SK-N-SH treated with all-trans-retinoic acid at 6 μM for 48 hours (cell line): ENCODE measurements around the gene STOML1.
A peak's percentile ranks its signal among the peaks of the same experiment; 100 is the strongest.

Source experiments
- ATAC-seq: fragments of 200-7000 bp; cut with Tn5 transposase; 3 replicates; pipeline ENCODE4 v1.9.1; 2020; ENCODE audit warnings: mild to moderate bottlenecking, moderate library complexity
- ARNTL ChIP-seq: fragments of 450-650 bp; formaldehyde crosslinking; IDR thresholded peaks from 2 replicates; pipeline ENCODE4 v1.5.0; 2020; ENCODE audit warnings: low read depth, mild to moderate bottlenecking, moderate library complexity, borderline replicate concordance
- BACH2 ChIP-seq: fragments of 250-450 bp; sonication (Bioruptor Pico); IDR thresholded peaks from 2 replicates; pipeline ENCODE4 v1.9.0; 2021; ENCODE audit warnings: mild to moderate bottlenecking, borderline replicate concordance
- CREB5 ChIP-seq: fragments of 250-450 bp; sonication (Bioruptor Pico); IDR thresholded peaks from 2 replicates; pipeline ENCODE4 v1.5.1; 2020; ENCODE audit warnings: low read depth, mild to moderate bottlenecking, moderate library complexity
- CSDC2 ChIP-seq: fragments of 250-450 bp; sonication (Bioruptor Pico); IDR thresholded peaks from 2 replicates; pipeline ENCODE4 v1.5.0; 2020; ENCODE audit warnings: mild to moderate bottlenecking, moderate library complexity
- CSRNP3 ChIP-seq: fragments of 250-450 bp; sonication (Bioruptor Pico); IDR thresholded peaks from 2 replicates; pipeline ENCODE4 v1.5.1; 2021; ENCODE audit warnings: mild to moderate bottlenecking, moderate library complexity
- ESRRG ChIP-seq: fragments of 250-450 bp; sonication (Bioruptor Pico); IDR thresholded peaks from 2 replicates; pipeline ENCODE4 v1.6.1; 2021; ENCODE audit warnings: mild to moderate bottlenecking
- ISL1 ChIP-seq: fragments of 250-450 bp; sonication (Bioruptor Pico); IDR thresholded peaks from 2 replicates; pipeline ENCODE4 v2.1.2; 2022; ENCODE audit warnings: mild to moderate bottlenecking, moderate library complexity
- OSR1 ChIP-seq: fragments of 250-450 bp; sonication (Bioruptor Pico); IDR thresholded peaks from 2 replicates; pipeline ENCODE4 v1.8.0; 2022; ENCODE audit warnings: moderate library complexity, mild to moderate bottlenecking, inconsistent platforms
- PATZ1 ChIP-seq: fragments of 250-450 bp; sonication (Bioruptor Pico); IDR thresholded peaks from 2 replicates; pipeline ENCODE4 v1.8.0; 2020; ENCODE audit warnings: mild to moderate bottlenecking, moderate library complexity, borderline replicate concordance
- POU6F1 ChIP-seq: fragments of 250-450 bp; sonication (Bioruptor Pico); IDR thresholded peaks from 2 replicates; pipeline ENCODE4 v1.8.0; 2021; ENCODE audit warnings: low read depth, mild to moderate bottlenecking, moderate library complexity, borderline replicate concordance
- PPARA ChIP-seq: fragments of 250-450 bp; sonication (Bioruptor Pico); IDR thresholded peaks from 2 replicates; pipeline ENCODE4 v1.5.0; 2020; ENCODE audit warnings: mild to moderate bottlenecking, borderline replicate concordance
- RARB ChIP-seq: fragments of 250-450 bp; sonication (Bioruptor Pico); IDR thresholded peaks from 2 replicates; pipeline ENCODE4 v1.8.0; 2021; ENCODE audit warnings: mild to moderate bottlenecking, moderate library complexity
- SNAI2 ChIP-seq: fragments of 250-450 bp; sonication (Bioruptor Pico); IDR thresholded peaks from 2 replicates; pipeline ENCODE4 v1.5.0; 2020; ENCODE audit warnings: mild to moderate bottlenecking, moderate library complexity
- TCF4 ChIP-seq: fragments of 250-450 bp; sonication (Bioruptor Pico); IDR thresholded peaks from 2 replicates; pipeline ENCODE4 v1.8.0; 2021; ENCODE audit warnings: mild to moderate bottlenecking, moderate library complexity, borderline replicate concordance
- TOX ChIP-seq: fragments of 250-450 bp; sonication (Bioruptor Pico); IDR thresholded peaks from 2 replicates; pipeline ENCODE4 v1.8.0; 2021; ENCODE audit warnings: mild to moderate bottlenecking, moderate library complexity, borderline replicate concordance
- TSHZ2 ChIP-seq: fragments of 250-450 bp; sonication (Bioruptor Pico); IDR thresholded peaks from 2 replicates; pipeline ENCODE4 v1.5.0; 2020; ENCODE audit warnings: mild to moderate bottlenecking, moderate library complexity
- ZC3H10 ChIP-seq: fragments of 250-450 bp; sonication (Bioruptor Pico); IDR thresholded peaks from 2 replicates; pipeline ENCODE4 v1.5.1; 2021; ENCODE audit warnings: mild to moderate bottlenecking, moderate library complexity
- ZFP3 ChIP-seq: fragments of 250-450 bp; sonication (Bioruptor Pico); IDR thresholded peaks from 2 replicates; pipeline ENCODE4 v1.5.0; 2020; ENCODE audit warnings: mild to moderate bottlenecking, moderate library complexity
- ZFP30 ChIP-seq: fragments of 450-650 bp; formaldehyde crosslinking; IDR thresholded peaks from 2 replicates; pipeline ENCODE4 v1.5.0; 2022; ENCODE audit warnings: mild to moderate bottlenecking, moderate library complexity
- ZNF565 ChIP-seq: fragments of 450-650 bp; formaldehyde crosslinking; conservative IDR thresholded peaks from 2 replicates; pipeline ENCODE4 v1.5.0; 2020; ENCODE audit warnings: low read depth, mild to moderate bottlenecking, moderate library complexity
- ZNF70 ChIP-seq: fragments of 450-650 bp; formaldehyde crosslinking; IDR thresholded peaks from 2 replicates; pipeline ENCODE4 v1.5.0; 2020; ENCODE audit warnings: mild to moderate bottlenecking, moderate library complexity
- ZNF8 ChIP-seq: fragments of 450-650 bp; formaldehyde crosslinking; IDR thresholded peaks from 2 replicates; pipeline ENCODE4 v1.5.0; 2020; ENCODE audit warnings: mild to moderate bottlenecking, moderate library complexity

The STOML1 gene

GRCh38 chr15:74032046-74032445 lies 40.0 kb upstream of the STOML1 start (continued):
- TF ChIP-seq ZC3H10 (CRISPR knock-in tag) = no peak
- no peak for TF ChIP-seq ZNF565 (CRISPR knock-in tag)
- TF ChIP-seq ZFP30 (CRISPR knock-in tag) = no peak

- no peak for ATAC-seq
- no peak for TF ChIP-seq TSHZ2 (CRISPR knock-in tag)
- no peak for TF ChIP-seq CSDC2 (CRISPR knock-in tag)
Observed at GRCh38 chr15:74028646-74029045, 36.6 kb upstream of the STOML1 start.

- ATAC-seq = no peak
- TF ChIP-seq RARB (no peak), CREB5 (CRISPR knock-in tag) (no peak), ZFP3 (no peak), ZNF565 (CRISPR knock-in tag) (no peak), ZFP30 (CRISPR knock-in tag) (no peak), TOX (CRISPR knock-in tag) (no peak), ZNF8 (CRISPR knock-in tag) (no peak), CSRNP3 (CRISPR knock-in tag) (no peak), ESRRG (CRISPR knock-in tag) (no peak), PATZ1 (CRISPR knock-in tag) (no peak), CSDC2 (CRISPR knock-in tag) (no peak), ARNTL (CRISPR knock-in tag) (no peak), ISL1 (no peak), SNAI2 (no peak), POU6F1 (CRISPR knock-in tag) (no peak), BACH2 (CRISPR knock-in tag) (no peak), OSR1 (no peak), ZC3H10 (CRISPR knock-in tag) (no peak), ZNF70 (CRISPR knock-in tag) (no peak)
Observed at GRCh38 chr15:74027688-74028087, 35.6 kb upstream of the STOML1 start.

- ATAC-seq = peak; percentile 37; the same call in 2 of the 3 replicates
- no peak for TF ChIP-seq ZFP30 (CRISPR knock-in tag)
- TF ChIP-seq ZNF565 (CRISPR knock-in tag) = no peak
- TF ChIP-seq TCF4 (CRISPR knock-in tag) = no peak
- TF ChIP-seq PATZ1 (CRISPR knock-in tag) = no peak
- TF ChIP-seq PPARA (CRISPR knock-in tag) = no peak
- no peak for TF ChIP-seq ARNTL (CRISPR knock-in tag)
- no peak for TF ChIP-seq BACH2 (CRISPR knock-in tag)
- TF ChIP-seq CSDC2 (CRISPR knock-in tag) = no peak
- TF ChIP-seq CSRNP3 (CRISPR knock-in tag) = no peak
- TF ChIP-seq SNAI2 = no peak
Observed at GRCh38 chr15:74025436-74025835, 33.3 kb upstream of the STOML1 start.
